H1 (cell line): ENCODE data around the gene ARHGAP10. TPM values are rescaled to one million over a fixed set of nuclear protein-coding genes. Genes with fewer than 3 reads are reported as not detected.

Experiments
- CTCF ChIA-PET: fragments of 300-600 bp; sonication (Branson Sonifier 250); formaldehyde crosslinking; loops from one replicate; lab custom pipeline; 2021; ENCODE audit not compliant: partially characterized antibody; lab: Charles Lee
- POLR2A ChIA-PET: fragments of 300-600 bp; sonication (Branson Sonifier 250); formaldehyde crosslinking; loops from one replicate; lab custom pipeline; 2021; ENCODE audit warnings: inconsistent platforms; ENCODE audit not compliant: partially characterized antibody; lab: Charles Lee
- DNase-seq, 2 experiments: peaks; one replicate each; pipeline versions ENCODE4 v3.0.0 to v3.0.0-alpha.2; 2010 to 2022; ENCODE audit warnings: low spot score in 2 of 2, low read depth in 1 of 2, mixed read lengths in 1 of 2
- FAIRE-seq: peaks from 2 replicates; lab custom pipeline; 2011; peaks lifted over from hg19 to GRCh38; lab: Jason Lieb, UNC
- H2AFZ ChIP-seq: 2 replicates; pipeline ENCODE4 v1.8.1; 2012; ENCODE audit warnings: low read length, inconsistent platforms
- H2AK5ac ChIP-seq: 2 replicates; pipeline ENCODE4 v1.6.1; 2013; ENCODE audit warnings: low read depth, low read length
- H2BK120ac ChIP-seq: replicated peaks from 2 replicates; pipeline ENCODE3; 2013; ENCODE audit warnings: low read depth, low read length, inconsistent platforms
- H2BK12ac ChIP-seq: 2 replicates; pipeline ENCODE4 v1.6.1; 2013; ENCODE audit warnings: low read depth, low read length
- H2BK15ac ChIP-seq: 2 replicates; pipeline ENCODE4 v1.6.1; 2013; ENCODE audit warnings: low read length
- H2BK20ac ChIP-seq: 2 replicates; pipeline ENCODE4 v1.6.1; 2013; ENCODE audit warnings: low read length
- H2BK5ac ChIP-seq: 2 replicates; pipeline ENCODE4 v1.6.1; 2013; ENCODE audit warnings: low read depth, low read length
- H3K14ac ChIP-seq: 2 replicates; pipeline ENCODE4 v1.6.1; 2013; ENCODE audit warnings: inconsistent platforms; ENCODE audit not compliant: insufficient read length
- H3K18ac ChIP-seq: 2 replicates; pipeline ENCODE4 v1.6.1; 2013; ENCODE audit warnings: low read length; ENCODE audit errors: extremely low read depth
- H3K23ac ChIP-seq: 2 replicates; pipeline ENCODE4 v1.6.1; 2013; ENCODE audit warnings: inconsistent platforms; ENCODE audit not compliant: insufficient read length
- H3K23me2 ChIP-seq: 2 replicates; pipeline ENCODE4 v1.6.1; 2013; ENCODE audit warnings: low read depth, low read length
- H3K27ac ChIP-seq: 2 replicates; pipeline ENCODE4 v1.6.1; 2011; ENCODE audit warnings: low read depth, low read length, inconsistent platforms
- H3K27me3 ChIP-seq, 4 experiments: replicated peaks in 1 of 4; 1 replicate in 1 of 4; 2 replicates in 3 of 4; pipeline versions ENCODE4 v1.6.1 to v1.8.1; 2011 to 2013; ENCODE audit warnings: low read length in 3 of 4, mild to moderate bottlenecking in 3 of 4, inconsistent platforms in 2 of 4, mixed read lengths in 2 of 4, moderate library complexity in 1 of 4; ENCODE audit not compliant: control insufficient read depth in 3 of 4, insufficient read depth in 3 of 4; ENCODE audit errors: extremely low read depth in 1 of 4
- H3K36me3 ChIP-seq, 4 experiments: 2 replicates each; pipeline versions ENCODE4 v1.6.1 to v1.8.1; 2011 to 2013; ENCODE audit warnings: mild to moderate bottlenecking in 4 of 4, low read length in 3 of 4, moderate library complexity in 2 of 4, control low read depth in 1 of 4, inconsistent platforms in 1 of 4; ENCODE audit not compliant: insufficient read depth in 4 of 4, control insufficient read depth in 2 of 4
- H3K4ac ChIP-seq: replicated peaks from 2 replicates; pipeline ENCODE3; 2013; ENCODE audit warnings: low read length, low read depth, mixed read lengths, inconsistent platforms; ENCODE audit not compliant: insufficient read length
- H3K4me1 ChIP-seq, 4 experiments: replicated peaks in 1 of 4; 1 replicate in 1 of 4; 2 replicates in 3 of 4; pipeline versions ENCODE4 v1.6.1 to v1.8.1; 2011 to 2013; ENCODE audit warnings: low read length in 3 of 4, inconsistent platforms in 2 of 4, mixed read lengths in 1 of 4; ENCODE audit not compliant: insufficient read depth in 4 of 4, control insufficient read depth in 3 of 4
- H3K4me2 ChIP-seq, 2 experiments: 2 replicates each; pipeline versions ENCODE4 v1.6.1 to v1.8.1; 2011 to 2013; ENCODE audit warnings: low read depth in 2 of 2, low read length in 2 of 2, control low read depth in 1 of 2, inconsistent platforms in 1 of 2, mild to moderate bottlenecking in 1 of 2; ENCODE audit not compliant: insufficient read depth in 1 of 2
- H3K4me3 ChIP-seq, 4 experiments: fragments of 200-600, 300-600 bp in 1 of 4; sonication (generic), shearing (Covaris generic), sonication (Bioruptor Twin) in 1 of 4; 2 replicates each; pipeline versions ENCODE4 v1.5.1 to v1.8.1; 2011 to 2016; ENCODE audit warnings: low read length in 4 of 4, low read depth in 3 of 4, control low read depth in 2 of 4, inconsistent platforms in 2 of 4, mild to moderate bottlenecking in 2 of 4, mixed read lengths in 1 of 4, moderate library complexity in 1 of 4; ENCODE audit not compliant: insufficient read depth in 2 of 4; ENCODE audit errors: extremely low read depth in 1 of 4
- H3K56ac ChIP-seq: replicated peaks from 2 replicates; pipeline ENCODE3; 2013; ENCODE audit warnings: low read depth, mild to moderate bottlenecking, mixed read lengths, low read length, inconsistent platforms; ENCODE audit not compliant: insufficient read length
- H3K79me1 ChIP-seq: 2 replicates; pipeline ENCODE4 v1.6.1; 2013; ENCODE audit warnings: low read depth, low read length, control low read depth
- H3K79me2 ChIP-seq, 2 experiments: 2 replicates each; pipeline versions ENCODE4 v1.6.1 to v1.8.1; 2012 to 2013; ENCODE audit warnings: low read length in 2 of 2, mild to moderate bottlenecking in 2 of 2, inconsistent platforms in 1 of 2; ENCODE audit not compliant: insufficient read depth in 2 of 2, control insufficient read depth in 1 of 2
- H3K9ac ChIP-seq, 4 experiments: replicated peaks in 1 of 4; 1 replicate in 1 of 4; 2 replicates in 3 of 4; pipeline versions ENCODE4 v1.6.1 to v1.8.1; 2011 to 2013; ENCODE audit warnings: low read depth in 3 of 4, low read length in 3 of 4, control low read depth in 2 of 4, mild to moderate bottlenecking in 2 of 4, moderate library complexity in 2 of 4, inconsistent platforms in 1 of 4; ENCODE audit errors: extremely low read depth in 1 of 4
- H3K9me3 ChIP-seq, 2 experiments: 2 replicates each; pipeline versions ENCODE4 v1.6.1 to v1.8.1; 2012 to 2013; ENCODE audit warnings: mild to moderate bottlenecking in 2 of 2, moderate library complexity in 2 of 2, control low read depth in 1 of 2, inconsistent platforms in 1 of 2, low read depth in 1 of 2, low read length in 1 of 2, mixed read lengths in 1 of 2; ENCODE audit not compliant: insufficient read depth in 2 of 2
- H4K20me1 ChIP-seq, 2 experiments: replicated peaks in 1 of 2; 2 replicates each; pipeline versions ENCODE3 to v1.8.1; 2011 to 2013; ENCODE audit warnings: inconsistent platforms in 2 of 2, low read length in 2 of 2, mild to moderate bottlenecking in 1 of 2; ENCODE audit not compliant: insufficient read depth in 2 of 2, control insufficient read depth in 1 of 2
- H4K5ac ChIP-seq: 2 replicates; pipeline ENCODE4 v1.6.1; 2013; ENCODE audit warnings: low read length, low read depth, mixed read lengths, inconsistent platforms; ENCODE audit not compliant: insufficient read length
- H4K8ac ChIP-seq: 2 replicates; pipeline ENCODE4 v1.8.0; 2013; ENCODE audit warnings: mild to moderate bottlenecking, moderate library complexity, low read length, inconsistent platforms; ENCODE audit not compliant: insufficient read depth; ENCODE audit errors: extremely low read depth
- H4K91ac ChIP-seq: replicated peaks from 2 replicates; pipeline ENCODE3; 2013; ENCODE audit warnings: low read length, mixed read lengths, inconsistent platforms; ENCODE audit not compliant: insufficient read length
- CBX5 ChIP-seq: fragments of 300-800, 300-1000 bp; sonication (generic); IDR thresholded peaks from 2 replicates; pipeline ENCODE4 v1.7.1; 2016; ENCODE audit warnings: antibody characterized with exemption, low read length, low read depth
- CREB1 ChIP-seq: IDR thresholded peaks from 2 replicates; pipeline ENCODE4 v1.6.1; 2012; ENCODE audit warnings: inconsistent platforms
- CTBP2 ChIP-seq: IDR thresholded peaks from 2 replicates; pipeline ENCODE4 v1.7.0; 2011; ENCODE audit warnings: borderline replicate concordance, mild to moderate bottlenecking, moderate library complexity, mixed read lengths, low read length; ENCODE audit not compliant: insufficient read depth, insufficient read length
- FOSL1 ChIP-seq: IDR thresholded peaks from 2 replicates; pipeline ENCODE4 v1.6.1; 2011; ENCODE audit warnings: mild to moderate bottlenecking, low read depth, low read length, moderate library complexity; ENCODE audit not compliant: insufficient read depth
- JUND ChIP-seq: IDR thresholded peaks from 2 replicates; pipeline ENCODE4 v1.6.1; 2011; ENCODE audit warnings: mild to moderate bottlenecking, improper control_type of control experiment, low read length
- MAFK ChIP-seq: IDR thresholded peaks from 2 replicates; pipeline ENCODE4 v1.6.1; 2012; ENCODE audit warnings: low read depth, mild to moderate bottlenecking, improper control_type of control experiment, low read length
- PHF8 ChIP-seq: fragments of 200-600 bp; sonication (generic); conservative IDR thresholded peaks from 2 replicates; pipeline ENCODE4 v1.7.1; 2012; ENCODE audit warnings: low read depth, mild to moderate bottlenecking, inconsistent platforms, low read length, moderate library complexity
- RBBP5 ChIP-seq: IDR thresholded peaks from 2 replicates; pipeline ENCODE4 v1.7.1; 2012; ENCODE audit warnings: low read depth, mild to moderate bottlenecking, inconsistent platforms, low read length, moderate library complexity, borderline replicate concordance
- SP4 ChIP-seq: IDR thresholded peaks from 2 replicates; pipeline ENCODE4 v1.6.1; 2012; ENCODE audit warnings: low read length, inconsistent platforms
- SUZ12 ChIP-seq: fragments of 200-600 bp; sonication (generic); IDR thresholded peaks from 2 replicates; pipeline ENCODE4 v1.6.1; 2012; ENCODE audit warnings: mild to moderate bottlenecking, inconsistent platforms, low read length, moderate library complexity, mixed read lengths
- TEAD4 ChIP-seq: IDR thresholded peaks from 2 replicates; pipeline ENCODE4 v1.6.1; 2012; ENCODE audit warnings: low read depth, low read length, inconsistent platforms, mixed read lengths
- YY1 ChIP-seq: IDR thresholded peaks from 2 replicates; pipeline ENCODE4 v1.6.1; 2011; ENCODE audit warnings: low read depth, mild to moderate bottlenecking, low read length
- WGBS, 2 experiments: shearing (Covaris generic) in 1 of 2; methylation state at CpG; one replicate each; pipeline versions ENCODE4 v1.1.6 to v1.1.7; 2013 to 2015; ENCODE audit warnings: low lambda C conversion rate in 2 of 2, mixed read lengths in 2 of 2, inconsistent platforms in 1 of 2, low coverage in 1 of 2, missing lambda C conversion rate in 1 of 2; ENCODE audit not compliant: insufficient replicate concordance in 2 of 2, insufficient coverage in 1 of 2, insufficient read length in 1 of 2; ENCODE audit errors: extremely low coverage in 1 of 2, missing lambda C conversion rate in 1 of 2; 5-methylcytosine and 5-hydroxymethylcytosine counted together
- polyA plus RNA-seq, 7 experiments: library from polyadenylated mRNA; depleted of rRNA in 3 of 7; stranded (reverse) in 5 of 7; unstranded in 2 of 7; fragments of >200 nt in 5 of 7; fragments of 200-250 nt in 2 of 7; gene quantifications; 1 replicate in 5 of 7; 2 replicates in 1 of 7; 4 replicates in 1 of 7; pipeline versions ENCODE4 v1.2.1 to v1.2.3, GENCODE V29; 2011 to 2013; ENCODE audit warnings: missing spikeins in 2 of 7, mixed read lengths in 2 of 7
- total RNA-seq: library from RNA; stranded (reverse); fragmentation: NEBNext Ultra II Directional; extraction: Animal tissue kit (Norgen Biotek cat#: 25700); gene quantifications from 2 replicates; pipeline ENCODE4 v1.2.1, GENCODE V29; 2021

ARHGAP10 gene
- total and polyA plus RNA-seq, 2 of the 8 experiments (the other 6 are each of a cell fraction or from before 2014, with no cell fraction given): 3.7 to 6.1 TPM

GRCh38 chr4:148062301-148062950, 330.5 kb downstream of the ARHGAP10 start:
- peaks cover 0 to 7% (median 4%) of the 10 kb centered on the region in 4 experiments; a peak in 2 of 7 replicates for H3K4me1 ChIP-seq
- no peak overlapping the region for H2BK5ac ChIP-seq
- no peaks in the 10 kb centered on the region for H3K9me3 ChIP-seq
- H4K8ac ChIP-seq: no peak overlapping the region
- TF ChIP-seq YY1 (no peak), SP4 (no peak), CTBP2 (no peak), RBBP5 (no peak), PHF8 (no peak), CBX5 (no peak), MAFK (no peak), SUZ12 (no peak), TEAD4 (no peak), CREB1 (no peak), FOSL1 (no peak), JUND (no peak)
- H3K4ac ChIP-seq: no peak overlapping the region
- no peaks in the 10 kb centered on the region for H3K23me2 ChIP-seq
- no peak overlapping the region for H2BK20ac ChIP-seq
- H2AFZ ChIP-seq: no peak overlapping the region
- FAIRE-seq: no peak
- no peaks in the 10 kb centered on the region for H3K79me2 ChIP-seq
- H2BK120ac ChIP-seq: no peak overlapping the region
- H3K27me3 ChIP-seq: no peaks in the 10 kb centered on the region
- no peak overlapping the region for H2AK5ac ChIP-seq
- POLR2A ChIA-PET: no interaction called here
- no peak overlapping the region for H3K27ac ChIP-seq
- no peak overlapping the region for H4K91ac ChIP-seq
- H2BK12ac ChIP-seq: no peak overlapping the region
- H4K20me1 ChIP-seq: no peaks in the 10 kb centered on the region
- no peak overlapping the region for H2BK15ac ChIP-seq
- H3K9ac ChIP-seq: no peak overlapping the region
- H3K36me3 ChIP-seq: no peaks in the 10 kb centered on the region
- no peak overlapping the region for H3K4me2 ChIP-seq
- no peak overlapping the region for H3K56ac ChIP-seq
- no peak overlapping the region for H3K23ac ChIP-seq
- H3K79me1 ChIP-seq: no peaks in the 10 kb centered on the region; the same call in 1 of the 2 replicates
- no peak overlapping the region for H3K18ac ChIP-seq
- no peak for DNase-seq
- H4K5ac ChIP-seq: no peak overlapping the region
- 85% methylated on average over 10 of the region's 10 CpGs; no CpG with 5 or more reads in 1 of the 2 experiments for WGBS, 2 experiments
- CTCF ChIA-PET: interaction anchor here (0.5 to 1.4 kb wide), 5 partner anchors 9 to 367 kb away, joined by 3 to 6 read pairs (median 3); no protein-coding TSS in a partner anchor
- no peak overlapping the region for H3K4me3 ChIP-seq
- no peak overlapping the region for H3K14ac ChIP-seq
